GM23338 (cell line): ENCODE measurements around the gene MPL. TPM values are rescaled to one million over a fixed set of nuclear protein-coding genes. Genes with fewer than 3 reads are reported as not detected.

Experiments
- ATAC-seq: fragments of 200-7000 bp; cut with Tn5 transposase; 3 replicates; pipeline ENCODE4 v1.9.1; 2020
- DNase-seq: peaks from one replicate; pipeline ENCODE4 v3.0.0-alpha.2; 2015; ENCODE audit warnings: low spot score
- H2AFZ ChIP-seq: fragments of 200-600 bp; sonication (generic); 2 replicates; pipeline ENCODE4 v1.8.0; 2016; ENCODE audit warnings: antibody characterized with exemption, mild to moderate bottlenecking, moderate library complexity
- H3F3A ChIP-seq: fragments of 200-600 bp; sonication (generic); replicated peaks from 2 replicates; pipeline ENCODE4 v1.8.0; 2017; ENCODE audit warnings: antibody characterized with exemption, mixed run types, low read depth
- H3K27ac ChIP-seq: fragments of 200-600 bp; sonication (generic); 2 replicates; pipeline ENCODE4 v1.6.1; 2016; ENCODE audit warnings: low read depth
- H3K27me3 ChIP-seq: fragments of 200-600 bp; sonication (generic); 2 replicates; pipeline ENCODE4 v1.8.0; 2016; ENCODE audit warnings: mild to moderate bottlenecking, mixed run types, moderate library complexity; ENCODE audit not compliant: insufficient read depth
- H3K36me3 ChIP-seq: fragments of 200-600 bp; sonication (generic); 2 replicates; pipeline ENCODE4 v1.8.0; 2016; ENCODE audit warnings: mild to moderate bottlenecking; ENCODE audit not compliant: insufficient read depth
- H3K4me1 ChIP-seq: fragments of 200-600 bp; sonication (generic); 2 replicates; pipeline ENCODE4 v1.8.0; 2016; ENCODE audit warnings: mild to moderate bottlenecking, moderate library complexity; ENCODE audit not compliant: insufficient read depth
- H3K4me2 ChIP-seq: fragments of 200-600 bp; sonication (generic); 2 replicates; pipeline ENCODE4 v1.7.1; 2017; ENCODE audit warnings: mixed run types
- H3K4me3 ChIP-seq: fragments of 200-600 bp; sonication (generic); 2 replicates; pipeline ENCODE4 v1.6.1; 2016; ENCODE audit warnings: mixed run types
- H3K79me2 ChIP-seq: fragments of 200-600 bp; sonication (generic); replicated peaks from 2 replicates; pipeline ENCODE4 v1.8.0; 2017; ENCODE audit warnings: mild to moderate bottlenecking; ENCODE audit not compliant: insufficient read depth
- H3K9me2 ChIP-seq: fragments of 200-600 bp; sonication (generic); 2 replicates; pipeline ENCODE4 v1.8.0; 2017; ENCODE audit not compliant: insufficient read depth
- H4K20me1 ChIP-seq: fragments of 200-600 bp; sonication (generic); replicated peaks from 2 replicates; pipeline ENCODE4 v1.8.0; 2017; ENCODE audit warnings: mild to moderate bottlenecking; ENCODE audit not compliant: insufficient read depth
- H3K27ac Mint-ChIP-seq: 2 replicates; pipeline ENCODE4 v1.8.0; 2020; ENCODE audit warnings: inconsistent platforms, mild to moderate bottlenecking, moderate library complexity, mixed read lengths
- H3K27me3 Mint-ChIP-seq: 3 replicates; pipeline ENCODE4 v1.8.0; 2022; ENCODE audit warnings: low read depth, mild to moderate bottlenecking, moderate library complexity, mixed read lengths, inconsistent platforms; ENCODE audit not compliant: insufficient read depth, poor library complexity
- H3K36me3 Mint-ChIP-seq: 3 replicates; pipeline ENCODE4 v1.8.0; 2021; ENCODE audit warnings: low read depth, mild to moderate bottlenecking, inconsistent platforms, moderate library complexity, mixed read lengths
- H3K4me1 Mint-ChIP-seq: 3 replicates; pipeline ENCODE4 v1.8.0; 2020; ENCODE audit warnings: mild to moderate bottlenecking, inconsistent platforms, mixed read lengths
- H3K4me3 Mint-ChIP-seq: 3 replicates; pipeline ENCODE4 v1.8.0; 2021; ENCODE audit warnings: moderate library complexity, mild to moderate bottlenecking, inconsistent platforms, mixed read lengths
- H3K9me3 Mint-ChIP-seq: 3 replicates; pipeline ENCODE4 v1.8.0; 2020; ENCODE audit warnings: moderate library complexity, mild to moderate bottlenecking, inconsistent platforms, mixed read lengths
- CREB1 ChIP-seq: fragments of 250-450 bp; sonication (Bioruptor Pico); IDR thresholded peaks from 2 replicates; pipeline ENCODE4 v1.5.0; 2020; ENCODE audit warnings: low read depth, mild to moderate bottlenecking, moderate library complexity
- CTCF ChIP-seq, 2 experiments: fragments of 200-600 bp in 1 of 2; sonication (generic) in 1 of 2; conservative IDR thresholded peaks; 2 replicates each; pipeline versions ENCODE4 v1.5.1 to v1.6.1; 2016 to 2017; ENCODE audit warnings: antibody characterized with exemption in 2 of 2, low read depth in 2 of 2, mild to moderate bottlenecking in 2 of 2, moderate library complexity in 1 of 2
- ETS1 ChIP-seq: IDR thresholded peaks from 2 replicates; pipeline ENCODE4 v1.6.1; 2016; ENCODE audit warnings: antibody characterized with exemption
- EZH2 ChIP-seq: fragments of 200-600 bp; sonication (generic); IDR thresholded peaks from one replicate; pipeline ENCODE4 v1.8.0; 2017; ENCODE audit warnings: antibody characterized with exemption, mild to moderate bottlenecking, low read depth; ENCODE audit not compliant: unreplicated experiment
- EZH2phosphoT487 ChIP-seq: fragments of 200-600 bp; sonication (generic); IDR thresholded peaks from one replicate; pipeline ENCODE4 v1.8.1; 2018; ENCODE audit warnings: antibody characterized with exemption; ENCODE audit not compliant: unreplicated experiment
- JUNB ChIP-seq: IDR thresholded peaks from one replicate; pipeline ENCODE4 v1.6.1; 2016; ENCODE audit warnings: antibody characterized with exemption; ENCODE audit not compliant: unreplicated experiment
- NANOG ChIP-seq: IDR thresholded peaks from 2 replicates; pipeline ENCODE4 v1.6.1; 2016; ENCODE audit warnings: antibody characterized with exemption, borderline replicate concordance
- POLR2AphosphoS5 ChIP-seq: IDR thresholded peaks from 2 replicates; pipeline ENCODE4 v1.6.1; 2016; ENCODE audit warnings: antibody characterized with exemption, low read depth
- REST ChIP-seq: IDR thresholded peaks from one replicate; pipeline ENCODE4 v1.6.1; 2018; ENCODE audit warnings: antibody characterized with exemption; ENCODE audit not compliant: unreplicated experiment
- STAT1 ChIP-seq: IDR thresholded peaks from one replicate; pipeline ENCODE4 v1.6.1; 2016; ENCODE audit warnings: antibody characterized with exemption; ENCODE audit not compliant: unreplicated experiment
- ZNF114 ChIP-seq: fragments of 250-450 bp; sonication (Bioruptor Pico); IDR thresholded peaks from 2 replicates; pipeline ENCODE4 v1.5.0; 2020; ENCODE audit warnings: mild to moderate bottlenecking, moderate library complexity
- ZNF331 ChIP-seq: fragments of 250-450 bp; sonication (Bioruptor Pico); IDR thresholded peaks from 2 replicates; pipeline ENCODE4 v1.5.0; 2020; ENCODE audit warnings: low read depth, mild to moderate bottlenecking, moderate library complexity
- ZNF462 ChIP-seq: fragments of 250-450 bp; sonication (Bioruptor Pico); IDR thresholded peaks from 2 replicates; pipeline ENCODE4 v1.5.0; 2020; ENCODE audit warnings: mild to moderate bottlenecking, moderate library complexity
- polyA plus RNA-seq: library from polyadenylated mRNA; unstranded; fragments of >200 nt; fragmentation: Nextera tagmentation; extraction: Ambion mirVana; gene quantifications from 2 replicates; pipeline ENCODE4 v1.2.1, GENCODE V29; 2016
- total RNA-seq: library from RNA; depleted of rRNA; stranded (reverse); fragments of >200 nt; shearing (Covaris generic); gene quantifications from 2 replicates; pipeline ENCODE4 v1.2.3, GENCODE V29; 2014

The MPL gene
- total and polyA plus RNA-seq, 2 experiments from 2014 or later = not detected

- peaks cover 7% of the 10 kb centered on the region; the same call in 2 of the 3 replicates for H3K4me1 Mint-ChIP-seq
- no peaks in the 10 kb centered on the region for H3K9me3 Mint-ChIP-seq
- no peak for DNase-seq
- TF ChIP-seq CREB1 (CRISPR knock-in tag) (no peak), ETS1 (no peak), STAT1 (no peak), ZNF114 (CRISPR knock-in tag) (no peak), POLR2AphosphoS5 (no peak), CTCF (conservative IDR thresholded peaks at IDR 0.05; ENCODE audit: low read depth in 2 of 2) (no peak), ZNF331 (CRISPR knock-in tag) (no peak), EZH2 (no peak), ZNF462 (CRISPR knock-in tag) (no peak), JUNB (no peak), REST (no peak), NANOG (no peak), EZH2phosphoT487 (no peak)
- Histone ChIP-seq H3K4me3 (no peak overlapping the region), H3K4me2 (no peak overlapping the region), H3K4me1 (no peaks in the 10 kb centered on the region), H3K27me3 (no peaks in the 10 kb centered on the region), H3K9me2 (no peaks in the 10 kb centered on the region), H3K36me3 (no peaks in the 10 kb centered on the region), H2AFZ (no peak overlapping the region), H4K20me1 (no peaks in the 10 kb centered on the region), H3K79me2 (no peaks in the 10 kb centered on the region), H3K27ac (no peak overlapping the region), H3F3A (no peaks in the 10 kb centered on the region)
- peak; percentile 62 for ATAC-seq
- no peak overlapping the region for H3K4me3 Mint-ChIP-seq
- peaks cover 12% of the 10 kb centered on the region for H3K27me3 Mint-ChIP-seq
- 0 out of 2 replicates have a peak overlapping the region, but pooled peaks have one; percentile 45 for H3K27ac Mint-ChIP-seq
- no peaks in the 10 kb centered on the region for H3K36me3 Mint-ChIP-seq
Observed at GRCh38 chr1:43317817-43318471, 19.7 kb upstream of the MPL start.
